D721Med (cell line): Measurements from ENCODE around the gene PDE4A.

Source experiments
- DNase-seq: peaks from one replicate; pipeline ENCODE4 v3.0.0; 2011; ENCODE audit warnings: low spot score; ENCODE audit not compliant: insufficient read length
- FAIRE-seq: peaks from 2 replicates; lab custom pipeline; 2011; peaks lifted over from hg19 to GRCh38; lab: Jason Lieb, UNC
- CTCF ChIP-seq: IDR thresholded peaks from 2 replicates; pipeline ENCODE4 v1.5.1; 2012; ENCODE audit warnings: mild to moderate bottlenecking, control low read depth; ENCODE audit not compliant: insufficient read depth; ENCODE audit errors: missing control alignments

Gene PDE4A

GRCh38 chr19:10416380-10417257, 3.7 kb upstream of the PDE4A start:
- DNase-seq (peak; percentile 88), FAIRE-seq (no peak)
- TF ChIP-seq CTCF: peak; percentile 59

- TF ChIP-seq CTCF: no peak
- FAIRE-seq (no peak), DNase-seq (no peak)
Observed at GRCh38 chr19:10417541-10418234, 2.6 kb upstream of the PDE4A start.

- DNase-seq: no peak
- FAIRE-seq: no peak
- TF ChIP-seq CTCF: no peak
Observed at GRCh38 chr19:10418235-10418484, 2.2 kb upstream of the PDE4A start.

- DNase-seq (no peak), FAIRE-seq (no peak)
Observed at GRCh38 chr19:10418485-10419199, 1.7 kb upstream of the PDE4A start.

DNA sequence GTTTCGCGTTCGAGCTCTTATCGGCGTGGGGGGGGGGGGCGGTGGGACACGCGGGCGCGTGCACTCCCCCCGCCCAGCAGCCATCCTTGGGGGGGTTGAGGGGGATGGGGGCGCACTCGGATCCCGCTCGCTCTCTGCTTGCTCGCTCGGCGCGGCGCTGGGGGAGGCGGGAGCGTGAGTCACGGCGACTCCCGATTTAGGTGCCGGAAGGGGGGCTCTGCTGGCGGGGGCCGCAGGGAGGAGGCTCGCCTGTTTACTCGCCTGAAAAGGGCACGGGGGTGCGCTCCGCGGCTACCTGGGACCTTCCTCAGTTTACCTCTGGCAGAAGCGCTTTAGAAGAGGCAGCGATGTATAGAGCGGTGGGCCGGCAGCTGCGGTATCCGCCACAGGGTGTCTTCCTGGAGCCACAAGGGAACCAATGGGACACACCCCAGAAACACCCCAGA, 1.1 kb upstream of the PDE4A start:
- FAIRE-seq (no peak), DNase-seq (no peak)
- no peak for TF ChIP-seq CTCF

More at GRCh38 chr19:10418485-10419199, 1.7 kb upstream of the PDE4A start:
- no peak for TF ChIP-seq CTCF

GRCh38 chr19:10419646-10420443, 493 bp upstream of the PDE4A start:
- DNase-seq (peak; percentile 98), FAIRE-seq (no peak)

More at GRCh38 chr19:10419646-10420443, 493 bp upstream of the PDE4A start:
- no peak for TF ChIP-seq CTCF
